Measurements from ENCODE around the gene MTHFD1L. TPM values are rescaled to one million over a fixed set of nuclear protein-coding genes. Genes with fewer than 3 reads are reported as not detected.

MTHFD1L gene
- total and polyA plus RNA-seq, 2 of the 4 experiments (the other 2 are of a cell fraction) = 43.5 to 53.2 TPM

DNA sequence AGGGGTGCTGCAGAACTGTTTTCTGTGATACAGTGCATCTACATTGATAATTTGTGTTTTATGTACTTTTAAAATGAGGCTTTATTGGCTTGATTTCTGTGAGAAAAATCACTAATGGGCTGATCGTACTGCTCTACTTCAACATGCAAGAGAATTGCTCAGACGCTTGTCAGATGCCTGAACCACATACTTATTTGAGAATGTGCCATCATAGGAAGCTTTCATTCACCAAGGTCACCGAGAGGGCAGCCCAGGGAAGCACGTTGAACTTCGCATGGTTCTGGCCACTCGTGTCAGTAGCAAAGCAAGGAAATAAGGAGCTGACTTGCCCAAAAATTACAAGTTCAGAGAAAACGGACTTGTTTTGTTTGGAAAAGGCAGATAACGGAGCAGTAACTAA, 205.8 kb downstream of the MTHFD1L start:
- Histone ChIP-seq H3K23ac (ENCODE audit: low read depth, low read length) (peak overlapping the region; percentile 47; the same call in 1 of the 2 replicates), H3K14ac (replicated peaks; ENCODE audit: low read depth, low read length) (peak overlapping the region; percentile 17; the same call in 1 of the 2 replicates), H2BK15ac (ENCODE audit: low read depth, low read length) (0 out of 3 replicates have a peak overlapping the region, but pooled peaks have one; percentile 3), H4K5ac (ENCODE audit: low read depth, low read length) (peak overlapping the region; percentile 27), H4K8ac (ENCODE audit: low read depth in 2 of 2, low read length in 2 of 2) (peak overlapping the region in 1 of 2 experiments; percentile 66; a peak in 2 of 4 replicates), H3K27me3 (ENCODE audit: control insufficient read depth, insufficient read depth, low read length) (no peaks in the 10 kb centered on the region), H3K9ac (ENCODE audit: low read depth, low read length) (peak overlapping the region; percentile 21; the same call in 1 of the 2 replicates), H2AK9ac (replicated peaks; ENCODE audit: low read depth, low read length, poor library complexity) (peak overlapping the region; percentile 38), H3K27ac (ENCODE audit: insufficient read depth, low read length) (peak overlapping the region; percentile 66), H3K4ac (ENCODE audit: low read depth, low read length) (peak overlapping the region; percentile 59), H3K4me1 (ENCODE audit: control insufficient read depth, insufficient read depth, low read length) (peaks cover 21% of the 10 kb centered on the region), H3K9me3 (ENCODE audit: control insufficient read depth, insufficient read depth, low read length) (no peaks in the 10 kb centered on the region), H2BK5ac (ENCODE audit: low read depth, low read length, poor library complexity, severe bottlenecking) (peak overlapping the region; percentile 98), H3K18ac (ENCODE audit: low read depth, low read length) (peak overlapping the region; percentile 51), H3K79me1 (ENCODE audit: low read depth in 1 of 2, low read length in 2 of 2) (peaks cover 25 to 41% of the 10 kb centered on the region in 2 experiments), H3K9me1 (ENCODE audit: insufficient read depth, low read length) (peaks cover 13% of the 10 kb centered on the region), H3K4me3 (ENCODE audit: insufficient read depth, low read depth, low read length) (peak overlapping the region; percentile 13; the same call in 1 of the 2 replicates), H2BK20ac (ENCODE audit: low read depth, low read length) (peak overlapping the region; percentile 76; the same call in 1 of the 2 replicates), H3K4me2 (ENCODE audit: low read depth, low read length) (peak overlapping the region; percentile 60), H2BK120ac (ENCODE audit: low read depth, low read length) (peak overlapping the region; percentile 27), H2AFZ (replicated peaks; ENCODE audit: low read length, poor library complexity) (peak overlapping the region; percentile 64), H3K56ac (ENCODE audit: extremely low read depth, insufficient read depth, low read length) (peak overlapping the region; percentile 36; the same call in 1 of the 2 replicates), H4K91ac (ENCODE audit: insufficient read depth, low read depth, low read length) (peak overlapping the region; percentile 43), H3K36me3 (ENCODE audit: control insufficient read depth, insufficient read depth, low read length) (peaks cover 11% of the 10 kb centered on the region), H4K20me1 (ENCODE audit: insufficient read depth, low read length) (peaks cover 11% of the 10 kb centered on the region), H2AK5ac (ENCODE audit: low read depth, low read length) (peak overlapping the region; percentile 33; the same call in 1 of the 2 replicates)
- DNase-seq (peak; percentile 91), ATAC-seq (ENCODE audit: low read depth) (peak; percentile 9)
- WGBS, 2 experiments (ENCODE audit: extremely low coverage in 2 of 2, insufficient read length in 1 of 2) = 0% methylated on average over 5 of the region's 8 CpGs; no CpG with 5 or more reads in 1 of the 2 experiments
- no TSS peak for BruUV-seq (replicated peaks)
- in situ Hi-C loops (cut with MboI; ENCODE audit: low sequenced_read_pairs) (loop anchor here (25.0 kb wide), 1 partner anchor 1234 kb away; no protein-coding TSS in a partner anchor), intact Hi-C loops (cut with micrococcal nuclease) (no loop called here), dilution Hi-C loops (cut with HindIII; ENCODE audit: low sequenced_read_pairs, unreplicated experiment) (no loop called here)
- TF ChIP-seq RAD21 (IDR thresholded peaks at IDR 0.05; ENCODE audit: low read length) (no peak), POLR2A (IDR thresholded peaks at IDR 0.05; ENCODE audit: low read depth, low read length) (peak; percentile 14; the same call in 1 of the 2 replicates), MXI1 (IDR thresholded peaks at IDR 0.05; ENCODE audit: borderline replicate concordance, low read depth, low read length) (peak; percentile 89), MAFK (IDR thresholded peaks at IDR 0.05; ENCODE audit: low read depth, low read length) (peak; percentile 15; the same call in 1 of the 2 replicates)
- CTCF ChIA-PET = interaction anchor here (0.9 to 5.1 kb wide), 2 partner anchors 57 to 253 kb away, joined by 3 to 19 read pairs; no protein-coding TSS in a partner anchor
- POLR2A ChIA-PET (ENCODE audit: unreplicated experiment) = no interaction called here
